Activated naive CD4-positive, alpha-beta T cell treated with anti-CD3 and anti-CD28 coated beads, Interleukin-2, amount 50 U/mL, for 16 hours (primary cell): Measurements from ENCODE around the gene RYR2.

Experiments used
- DNase-seq: peaks from one replicate; pipeline ENCODE4 v3.0.0-alpha.2; 2020

The RYR2 gene

GRCh38 chr1:237205400-237206064, 163.5 kb downstream of the RYR2 start:
- DNase-seq: no peak

GRCh38 chr1:237206065-237206414, 164.1 kb downstream of the RYR2 start:
- no peak for DNase-seq

- no peak for DNase-seq
Observed at GRCh38 chr1:237211031-237211430, 169.0 kb downstream of the RYR2 start.

GRCh38 chr1:237211540-237211939, 169.6 kb downstream of the RYR2 start:
- no peak for DNase-seq

- no peak for DNase-seq
Observed at GRCh38 chr1:237219751-237220642, 178.0 kb downstream of the RYR2 start.

GRCh38 chr1:237223419-237223818, 181.4 kb downstream of the RYR2 start:
- DNase-seq: no peak

GRCh38 chr1:237226177-237226944, 184.4 kb downstream of the RYR2 start:
- DNase-seq: no peak

- DNase-seq: no peak
Observed at GRCh38 chr1:237227476-237227875, 185.5 kb downstream of the RYR2 start.

GRCh38 chr1:237228421-237228820, 186.4 kb downstream of the RYR2 start:
- no peak for DNase-seq

- no peak for DNase-seq
Observed at GRCh38 chr1:237229333-237229732, 187.3 kb downstream of the RYR2 start.

- no peak for DNase-seq
Observed at GRCh38 chr1:237232501-237232900, 190.5 kb downstream of the RYR2 start.

GRCh38 chr1:237235091-237235490, 193.1 kb downstream of the RYR2 start:
- no peak for DNase-seq

- no peak for DNase-seq
Observed at GRCh38 chr1:237237721-237238120, 195.7 kb downstream of the RYR2 start.

- DNase-seq: no peak
Observed at GRCh38 chr1:237239248-237239647, 197.3 kb downstream of the RYR2 start.

- DNase-seq: no peak
Observed at GRCh38 chr1:237241038-237241437, 199.1 kb downstream of the RYR2 start.

GRCh38 chr1:237244778-237245177, 202.8 kb downstream of the RYR2 start:
- no peak for DNase-seq

- DNase-seq: no peak
Observed at GRCh38 chr1:237247442-237247841, 205.5 kb downstream of the RYR2 start.

GRCh38 chr1:237249120-237249519, 207.1 kb downstream of the RYR2 start:
- DNase-seq: no peak

- no peak for DNase-seq
Observed at GRCh38 chr1:237250055-237250454, 208.1 kb downstream of the RYR2 start.

GRCh38 chr1:237255071-237255470, 213.1 kb downstream of the RYR2 start:
- no peak for DNase-seq

GRCh38 chr1:237258871-237259270, 216.9 kb downstream of the RYR2 start:
- DNase-seq: no peak

GRCh38 chr1:237261198-237261597, 219.2 kb downstream of the RYR2 start:
- DNase-seq: no peak

- no peak for DNase-seq
Observed at GRCh38 chr1:237267743-237268142, 225.8 kb downstream of the RYR2 start.

GRCh38 chr1:237269938-237270337, 228.0 kb downstream of the RYR2 start:
- DNase-seq: no peak
